Epithelial cell of proximal tubule (primary cell): Measurements from ENCODE around the gene AFF1. TPM values are rescaled to one million over a fixed set of nuclear protein-coding genes. Genes with fewer than 3 reads are reported as not detected.

ENCODE experiments used
- DNase-seq: peaks from one replicate; pipeline ENCODE4 v3.0.0-alpha.2; 2011; ENCODE audit warnings: low read depth
- H3K4me3 ChIP-seq: 2 replicates; pipeline ENCODE4 v1.5.1; 2011; ENCODE audit warnings: low read depth, mild to moderate bottlenecking, low read length
- CTCF ChIP-seq: conservative IDR thresholded peaks from 2 replicates; pipeline ENCODE4 v1.5.1; 2012; ENCODE audit warnings: low read depth, mild to moderate bottlenecking, low read length
- total RNA-seq: library from RNA; depleted of rRNA; stranded (reverse); fragments of >200 nt; gene quantifications from 2 replicates; pipeline ENCODE4 v1.2.3, GENCODE V29; 2015

AFF1 gene
- total RNA-seq, 1 donor from 2014 or later = 12.5 TPM

GRCh38 chr4:86921608-86922252, 13.1 kb upstream of the AFF1 start:
- DNase-seq = no peak
- H3K4me3 ChIP-seq = no peak overlapping the region
- TF ChIP-seq CTCF = no peak

- peak; percentile 86 for DNase-seq
- no peak overlapping the region for H3K4me3 ChIP-seq
- TF ChIP-seq CTCF = no peak
These were observed 10.0 kb upstream of the AFF1 start for GRCh38 chr4:86924811-86925210.

- no peak overlapping the region for H3K4me3 ChIP-seq
- no peak for DNase-seq
- TF ChIP-seq CTCF = no peak
These were observed 8.2 kb upstream of the AFF1 start for GRCh38 chr4:86926435-86927086.

- TF ChIP-seq CTCF = no peak
- DNase-seq = peak; percentile 99
- no peak overlapping the region for H3K4me3 ChIP-seq
These were observed 6.9 kb upstream of the AFF1 start for GRCh38 chr4:86927843-86928395.

GRCh38 chr4:86928400-86929255, 6.2 kb upstream of the AFF1 start:
- H3K4me3 ChIP-seq = no peak overlapping the region
- no peak for DNase-seq
- no peak for TF ChIP-seq CTCF

GRCh38 chr4:86934147-86934770, 552 bp upstream of the AFF1 start:
- no peak for TF ChIP-seq CTCF
- DNase-seq = no peak
- peak overlapping the region; percentile 94 for H3K4me3 ChIP-seq
